GM12801 (cell line): ENCODE results near the gene HSD3B1.

Experiments used
- CTCF ChIP-seq: IDR thresholded peaks from one replicate; pipeline ENCODE4 v1.5.1; 2011; ENCODE audit warnings: control low read depth; ENCODE audit not compliant: insufficient read length; ENCODE audit errors: extremely low read depth

Gene HSD3B1

GRCh38 chr1:119490925-119491324 is 16.1 kb upstream of the HSD3B1 start:
- no peak for TF ChIP-seq CTCF

- TF ChIP-seq CTCF, result no peak
Measured at GRCh38 chr1:119492763-119493162, 14.2 kb upstream of the HSD3B1 start.

GRCh38 chr1:119504831-119505230 is 2.2 kb upstream of the HSD3B1 start:
- no peak for TF ChIP-seq CTCF

GRCh38 chr1:119510046-119510445 is 3.0 kb downstream of the HSD3B1 start:
- TF ChIP-seq CTCF, result no peak

- TF ChIP-seq CTCF, result no peak
Measured at GRCh38 chr1:119515221-119515620, 8.2 kb downstream of the HSD3B1 start.

GRCh38 chr1:119516247-119516646 is 9.2 kb downstream of the HSD3B1 start:
- TF ChIP-seq CTCF, result no peak

GRCh38 chr1:119516680-119517079 is 9.7 kb downstream of the HSD3B1 start:
- no peak for TF ChIP-seq CTCF

GRCh38 chr1:119531606-119532323 is 24.8 kb downstream of the HSD3B1 start:
- no peak for TF ChIP-seq CTCF
